MM.1S (cell line): Measurements from ENCODE around the gene GPHN.

Source experiments
- EZH2 ChIP-seq: fragments of 300-600 bp; sonication (generic); optimal IDR thresholded peaks from 2 replicates; pipeline ENCODE3; 2017; ENCODE audit warnings: low read depth, mild to moderate bottlenecking, antibody characterized with exemption, low read length, mixed read lengths
- EZH2phosphoT487 ChIP-seq: fragments of 300-600 bp; sonication (generic); IDR thresholded peaks from 2 replicates; pipeline ENCODE4 v1.6.1; 2018; ENCODE audit warnings: antibody characterized with exemption, low read length

- TF ChIP-seq EZH2, result no peak
- TF ChIP-seq EZH2phosphoT487, result no peak
These were observed 17.5 kb upstream of the GPHN start for GRCh38 chr14:66490143-66491111.
